Activated gamma-delta T cell treated with Interleukin-2 at 50 U/mL for 16 hours (primary cell): ENCODE data around the gene AKR7A3.
"Not testable (repeated sequence)": the region's sequence is repeated elsewhere in the genome, so short reads cannot be mapped to it uniquely, and the experiment has no call there.

Source experiments
- DNase-seq: peaks from one replicate; pipeline ENCODE4 v3.0.0-alpha.2; 2020

AKR7A3 gene

GRCh38 chr1:19317126-19317910 is 28.7 kb upstream of the AKR7A3 start:
- DNase-seq: no peak

DNA sequence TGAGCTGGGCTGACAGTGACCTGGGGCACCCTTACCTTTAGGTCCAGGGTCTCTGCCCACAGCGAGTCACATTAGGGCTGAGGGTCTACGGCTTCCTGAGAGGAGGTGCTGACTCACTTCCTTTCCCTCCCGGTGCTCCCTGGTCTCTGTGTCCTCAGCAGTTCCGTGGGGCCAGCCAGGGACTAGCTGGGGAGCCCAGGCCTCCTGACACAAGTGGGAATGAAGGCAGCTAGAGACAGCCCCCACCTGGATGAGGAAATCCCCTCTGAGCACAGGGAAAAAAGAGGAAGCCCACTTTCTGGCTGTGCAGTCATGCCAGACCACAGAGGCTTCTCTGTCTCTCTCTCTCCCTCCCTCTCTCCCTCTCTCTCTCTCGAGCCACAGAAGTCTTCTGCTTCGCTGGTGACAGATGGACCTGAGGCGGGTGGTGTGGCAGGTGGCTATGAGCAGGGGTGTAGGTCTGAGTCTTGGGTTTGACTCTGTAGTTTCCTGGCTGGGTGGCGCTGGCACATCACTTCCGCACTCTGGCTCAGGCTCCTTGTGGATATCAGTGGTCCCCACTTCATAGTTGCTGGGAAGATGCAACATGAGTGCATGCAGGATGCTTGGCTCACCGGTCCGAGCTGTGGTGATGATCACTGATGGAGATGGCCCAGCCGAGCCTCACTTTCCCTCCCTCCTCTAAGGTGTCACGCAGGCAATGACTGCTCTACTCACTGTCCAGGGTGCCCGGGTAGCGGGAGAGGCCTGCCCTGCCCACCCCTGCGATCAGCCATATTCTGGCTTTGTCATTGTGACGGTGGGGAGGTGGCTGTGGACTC is 27.0 kb upstream of the AKR7A3 start:
- no peak for DNase-seq

DNA sequence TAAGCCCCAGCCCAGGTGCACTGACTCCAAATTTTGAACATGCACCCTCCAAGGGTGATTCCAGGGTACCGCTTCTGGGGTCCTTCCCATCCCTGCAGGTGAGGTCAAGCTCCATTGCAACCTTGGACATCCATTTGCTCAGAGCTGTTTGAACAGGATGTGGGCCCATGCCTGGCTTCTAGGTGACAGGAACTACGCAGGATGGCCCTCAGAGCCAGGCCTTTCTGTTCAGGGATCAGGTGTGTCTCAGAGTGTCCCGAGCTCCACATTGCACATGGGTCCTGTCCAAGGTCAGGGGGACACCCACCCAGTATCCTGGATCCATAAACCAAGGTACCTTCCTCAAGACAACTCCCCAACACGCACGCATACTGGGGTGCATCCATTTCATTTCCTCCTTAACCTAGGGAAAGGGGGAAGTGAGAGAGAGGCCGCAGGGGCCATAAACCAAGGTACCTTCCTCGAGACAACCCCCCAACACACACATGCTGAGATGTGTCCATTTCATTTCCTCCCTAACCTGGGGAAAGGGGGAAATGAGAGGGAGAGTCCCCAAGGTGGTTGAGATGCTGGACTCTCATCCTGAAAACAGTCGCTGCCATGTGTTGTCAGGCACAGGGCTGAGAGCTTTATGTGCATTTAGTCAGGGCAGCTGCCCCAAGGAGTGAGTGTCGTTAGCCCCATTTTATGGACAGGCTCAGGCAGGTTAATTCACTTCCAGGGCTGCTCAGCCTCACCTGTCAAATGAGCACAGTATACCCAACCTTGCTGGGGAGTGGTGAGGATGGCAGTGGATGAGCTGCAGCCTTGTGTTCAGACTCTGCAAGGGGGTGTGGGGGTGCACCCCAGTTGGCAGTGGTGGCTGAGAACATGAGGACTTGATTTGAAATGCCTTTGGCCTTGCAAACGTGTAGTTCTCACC is 25.7 kb upstream of the AKR7A3 start:
- no peak for DNase-seq

- DNase-seq: no peak
Observed at GRCh38 chr1:19313636-19313959, 25.0 kb upstream of the AKR7A3 start.

DNA sequence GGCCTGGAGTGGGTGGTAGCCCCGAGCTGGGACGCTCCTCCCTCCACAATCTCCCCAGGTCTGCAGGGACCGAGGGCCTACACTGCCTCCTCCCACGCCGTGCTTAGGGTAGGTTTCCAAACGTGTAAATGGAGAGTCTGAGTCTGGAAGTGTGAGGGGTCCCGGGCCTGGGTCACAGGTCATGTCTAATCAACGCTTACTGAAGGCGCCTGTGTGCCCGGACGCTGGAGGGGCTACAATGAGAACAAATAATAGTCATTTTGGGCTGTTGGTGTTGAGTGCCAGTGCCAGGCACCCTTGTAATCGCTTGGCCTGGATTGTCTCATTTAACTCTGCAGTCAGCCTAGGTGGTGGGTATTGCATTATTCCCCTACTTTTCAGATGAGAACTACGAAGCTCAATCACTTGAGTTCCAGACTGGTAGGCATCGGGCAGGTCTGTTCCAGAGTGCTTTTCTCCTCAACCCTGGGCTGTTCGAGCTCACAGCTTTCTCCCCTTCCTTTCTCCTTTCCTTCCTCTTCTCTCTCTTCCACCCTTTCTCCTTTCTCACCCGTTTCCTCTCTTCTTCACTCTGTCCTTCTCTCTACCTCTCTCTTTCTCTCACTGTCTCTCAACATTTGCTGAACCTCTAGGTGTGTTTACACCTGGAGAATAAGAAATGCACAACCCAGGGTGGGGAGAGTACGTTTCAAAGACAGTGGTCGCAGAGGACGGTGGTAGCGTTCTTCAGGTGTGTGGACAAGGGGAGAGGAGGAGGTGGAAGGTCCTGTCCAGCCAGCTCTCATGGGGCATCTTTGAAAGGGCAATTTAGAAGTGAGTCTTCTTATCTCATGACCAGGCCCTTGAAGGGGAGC is 24.4 kb upstream of the AKR7A3 start:
- DNase-seq: no peak

GRCh38 chr1:19311931-19312781 is 23.6 kb upstream of the AKR7A3 start, which contains the start of the genes AKR7A2 and SLC66A1:
TSS of gene AKR7A2 (minus strand) at chr1:19312144. CDS start at chr1:19312124, 20 bp downstream.
TSS of gene SLC66A1 (plus strand) at chr1:19312326. CDS start at chr1:19317678, 5,352 bp downstream.
- peak; percentile 89 for DNase-seq

DNA sequence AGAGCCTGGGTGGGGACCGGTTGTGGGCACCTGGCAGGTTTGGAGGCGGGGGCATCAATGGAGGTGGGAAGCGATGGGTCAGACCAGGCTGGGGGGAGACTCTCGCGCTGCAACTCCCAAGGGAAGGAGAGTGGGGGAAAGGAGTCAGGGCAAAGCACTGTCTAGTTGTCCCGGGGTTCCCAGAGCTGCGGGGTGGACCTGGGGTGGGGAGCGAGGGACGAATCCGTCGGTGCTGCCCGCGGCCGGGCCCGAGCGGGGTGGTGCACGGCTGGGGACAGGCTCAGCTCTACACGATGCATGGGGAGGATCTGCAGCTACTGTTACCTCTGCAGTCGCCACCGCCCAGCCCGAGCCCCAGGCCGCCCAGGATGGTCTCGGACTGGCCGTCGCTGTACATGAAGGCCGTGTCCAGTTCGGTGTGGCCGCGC is 22.9 kb upstream of the AKR7A3 start:
- no peak for DNase-seq

DNA sequence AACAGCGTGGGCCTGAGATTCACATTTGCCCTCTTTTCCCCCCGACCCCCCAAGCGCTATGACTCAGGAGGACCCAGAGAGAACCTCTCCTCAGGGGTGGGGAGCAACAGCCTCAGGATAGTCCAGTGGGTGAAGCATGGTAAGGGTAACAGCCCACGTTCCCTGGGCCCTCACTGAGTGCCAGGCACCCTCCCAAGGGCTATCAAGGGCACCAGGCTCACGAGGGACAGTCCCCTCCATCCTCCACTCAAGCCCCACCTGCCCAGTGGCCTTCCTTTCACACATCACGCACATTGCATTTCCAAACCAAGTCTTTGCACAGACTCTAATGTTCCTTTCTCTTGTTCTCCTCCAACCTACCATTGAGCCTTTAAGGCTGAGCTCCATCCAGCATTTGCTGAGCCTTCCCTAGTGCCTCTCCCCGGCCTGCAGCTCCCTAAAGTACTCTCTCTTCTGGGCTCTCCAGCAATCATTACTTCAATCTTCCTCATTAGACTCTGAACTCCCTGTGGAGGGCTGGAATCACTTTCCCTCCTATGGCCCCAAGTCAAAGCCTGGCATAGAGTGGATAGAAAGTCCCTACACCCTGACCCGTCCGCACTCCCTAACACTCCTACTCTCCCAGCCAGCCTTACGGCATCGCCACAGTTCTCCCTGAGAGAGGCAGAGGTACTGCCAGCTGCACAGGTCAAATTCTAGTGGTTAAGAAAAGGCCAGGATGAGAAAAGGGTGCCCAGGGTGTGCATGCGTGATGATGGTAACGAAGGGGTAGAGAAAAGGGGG is 22.3 kb upstream of the AKR7A3 start:
- DNase-seq: no peak

DNA sequence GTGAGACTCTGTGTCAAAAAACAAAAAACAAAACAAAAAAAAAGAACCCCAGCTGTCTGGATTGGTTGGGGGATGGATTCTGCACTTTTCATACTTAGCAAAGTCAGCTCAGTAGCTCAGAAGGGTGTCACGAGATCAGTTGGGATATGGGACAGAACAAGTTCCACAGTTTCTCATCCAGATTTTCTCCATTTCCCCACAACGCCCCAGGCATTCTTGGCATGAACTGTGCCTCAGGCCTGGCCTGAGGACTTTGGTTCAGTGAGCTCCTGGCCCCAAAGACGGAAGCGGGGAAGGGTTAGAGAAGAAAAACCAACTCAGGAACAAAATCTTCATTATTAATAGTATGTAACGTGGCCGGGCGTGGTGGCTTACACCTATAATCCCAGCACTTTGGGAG is 21.5 kb upstream of the AKR7A3 start:
- DNase-seq: no peak

DNA sequence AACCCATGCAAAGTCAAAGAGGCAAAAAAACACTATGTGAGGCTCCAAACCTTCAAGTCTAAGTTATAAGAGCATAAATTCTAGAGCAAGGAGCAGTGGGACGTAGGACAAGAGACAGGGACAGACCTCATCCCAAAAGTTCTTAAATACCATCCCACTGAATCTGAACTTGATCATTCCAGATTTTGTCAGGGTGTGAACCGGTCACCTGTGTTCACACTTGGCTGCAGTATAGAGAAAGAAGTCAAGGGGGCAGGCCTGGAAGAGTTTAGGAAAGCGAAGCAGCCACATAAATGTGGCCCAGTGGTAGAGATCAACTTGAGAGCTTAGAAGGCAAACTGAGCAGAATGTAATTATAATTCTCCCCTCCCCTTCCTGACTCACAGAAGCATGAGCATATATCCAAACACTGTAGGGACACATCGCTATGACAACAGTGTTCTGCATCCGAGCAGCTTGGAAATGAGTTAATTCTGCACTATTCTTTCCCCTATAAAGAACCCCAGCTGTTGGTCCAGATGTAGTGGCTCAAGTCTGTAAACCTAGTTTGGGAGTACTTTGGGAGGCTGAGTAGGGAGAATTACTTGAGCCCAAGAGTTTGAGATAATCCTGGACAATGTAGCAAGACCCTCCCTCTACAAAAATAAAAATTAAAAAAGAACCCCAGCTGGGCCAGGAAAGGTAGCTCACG is 20.7 kb upstream of the AKR7A3 start:
- DNase-seq: no peak

- DNase-seq: no peak
Observed at GRCh38 chr1:19308509-19308907, 19.9 kb upstream of the AKR7A3 start.

- no peak for DNase-seq
Observed at GRCh38 chr1:19307794-19308508, 19.4 kb upstream of the AKR7A3 start.

DNA sequence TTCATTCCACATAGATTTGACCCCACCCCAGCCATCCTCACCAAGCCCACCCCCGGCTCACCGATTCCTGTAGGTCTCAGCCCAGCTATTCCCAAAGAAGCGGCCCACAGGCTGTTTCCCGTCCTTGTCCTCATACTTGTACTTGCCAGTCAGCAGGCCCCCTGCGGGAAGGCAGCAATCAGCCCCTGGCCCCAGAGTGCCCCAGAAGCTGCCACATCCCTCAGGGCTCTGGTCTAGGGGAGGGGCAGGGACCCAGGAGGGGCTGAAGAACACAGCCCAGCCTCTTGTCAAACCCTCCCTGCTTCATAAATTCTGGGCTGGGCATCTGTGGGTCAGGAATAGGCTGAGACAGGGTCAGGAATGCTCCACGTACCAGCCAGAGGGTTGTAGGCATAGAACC is 18.4 kb upstream of the AKR7A3 start:
- no peak for DNase-seq

DNA sequence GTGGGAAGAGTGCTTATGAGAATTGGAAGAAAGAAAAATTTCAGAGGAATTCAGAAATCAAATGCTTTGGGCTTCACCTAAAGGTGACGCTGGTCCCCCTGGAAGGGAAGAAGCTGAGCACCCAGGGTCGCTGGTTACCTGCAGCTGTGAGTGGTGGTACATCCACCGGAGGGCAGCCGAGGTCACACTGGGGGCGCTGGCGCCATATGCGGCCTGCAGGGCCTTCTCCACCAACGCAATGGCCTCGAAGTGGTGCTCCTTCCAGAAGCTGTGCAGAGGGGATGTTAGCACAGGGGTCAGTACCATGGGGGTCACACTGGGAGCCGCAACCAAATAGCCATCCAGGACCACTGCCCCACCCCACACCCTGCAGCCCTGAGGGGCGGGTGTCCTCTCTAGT is 17.3 kb upstream of the AKR7A3 start:
- DNase-seq: no peak

GRCh38 chr1:19304081-19304480 is 15.5 kb upstream of the AKR7A3 start:
- DNase-seq: not testable (repeated sequence)

DNA sequence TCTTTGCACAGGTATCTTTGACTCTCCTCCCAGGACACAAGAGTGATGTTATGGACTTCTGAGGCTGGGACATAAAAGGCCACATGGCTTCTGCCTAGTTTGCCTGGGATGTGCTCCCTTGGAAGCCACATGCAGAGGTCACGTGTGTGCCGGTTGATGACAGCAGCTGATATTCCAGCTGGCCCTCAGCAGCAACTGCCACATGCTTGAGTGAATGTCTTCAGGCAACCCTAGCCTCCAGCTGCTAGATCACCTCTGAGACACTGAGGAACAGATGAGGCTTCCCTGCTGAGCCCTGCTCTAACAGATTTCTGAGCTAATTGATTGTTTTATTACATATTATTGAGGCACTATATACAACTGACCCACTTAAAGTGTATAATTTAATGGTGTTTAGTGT is 11.6 kb upstream of the AKR7A3 start:
- DNase-seq: no peak

DNA sequence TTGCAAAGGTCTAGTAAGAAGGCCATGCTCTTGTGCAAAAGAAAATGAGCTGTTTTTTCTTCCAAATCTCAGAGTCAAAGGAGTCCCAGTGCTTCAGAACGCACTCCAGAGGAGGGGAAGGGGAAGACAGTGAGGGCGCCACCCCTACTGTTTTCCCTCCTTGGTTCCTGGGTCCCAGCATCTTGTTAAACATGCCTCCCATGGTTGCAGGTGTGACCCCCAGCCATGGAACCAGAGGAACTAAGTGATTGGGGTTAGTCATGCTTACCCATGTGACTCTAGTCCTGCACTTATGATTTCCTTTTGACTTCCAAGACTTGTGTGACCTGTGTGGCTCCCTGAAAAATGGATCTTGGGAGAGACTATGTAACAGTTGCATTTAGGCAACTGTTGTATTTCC is 6.1 kb upstream of the AKR7A3 start:
- DNase-seq: no peak

- no peak for DNase-seq
Observed at GRCh38 chr1:19289244-19289643, 674 bp upstream of the AKR7A3 start.
